Aorta (tissue), 5 donors: Measurements from ENCODE around the gene PIWIL1. TPM values are rescaled to one million over a fixed set of nuclear protein-coding genes. Genes with fewer than 3 reads are reported as not detected.

Source experiments
- ATAC-seq: fragments of 200-7000 bp; cut with Tn5 transposase; one replicate; pipeline ENCODE4 v1.9.1; 2022; ENCODE audit warnings: moderate library complexity; ENCODE audit not compliant: low FRiP score
- DNase-seq, 2 donors: peaks; one replicate each; pipeline ENCODE4 v3.0.0-alpha.2; 2020
- H3K27ac ChIP-seq, 2 donors: one replicate each; pipeline ENCODE4 v1.5.1; 2013; ENCODE audit warnings: low read length in 2 of 2, mild to moderate bottlenecking in 2 of 2, moderate library complexity in 2 of 2, control low read depth in 1 of 2, inconsistent platforms in 1 of 2, low read depth in 1 of 2
- H3K27me3 ChIP-seq, 2 donors: one replicate each; pipeline ENCODE4 v1.6.1; 2013; ENCODE audit warnings: control low read depth in 1 of 2, low read length in 1 of 2, mild to moderate bottlenecking in 1 of 2, moderate library complexity in 1 of 2; ENCODE audit not compliant: insufficient read depth in 2 of 2, control insufficient read depth in 1 of 2
- H3K36me3 ChIP-seq, 2 donors: one replicate each; pipeline ENCODE4 v1.6.1; 2013; ENCODE audit warnings: control low read depth in 1 of 2, low read length in 1 of 2, mild to moderate bottlenecking in 1 of 2; ENCODE audit not compliant: insufficient read depth in 2 of 2, control insufficient read depth in 1 of 2
- H3K4me1 ChIP-seq, 2 donors: one replicate each; pipeline ENCODE4 v1.6.1; 2013; ENCODE audit warnings: low read length in 2 of 2, control low read depth in 1 of 2, mild to moderate bottlenecking in 1 of 2, moderate library complexity in 1 of 2; ENCODE audit not compliant: insufficient read depth in 2 of 2, control insufficient read depth in 1 of 2
- H3K4me3 ChIP-seq, 2 donors: one replicate each; pipeline ENCODE4 v1.5.1; 2013; ENCODE audit warnings: low read length in 2 of 2, control low read depth in 1 of 2, mild to moderate bottlenecking in 1 of 2
- H3K9me3 ChIP-seq: one replicate; pipeline ENCODE4 v1.6.1; 2013; ENCODE audit warnings: mild to moderate bottlenecking, low read length; ENCODE audit not compliant: control insufficient read depth
- WGBS, 2 donors: extraction: QIAGEN DNeasy Blood & Tissue Kit; methylation state at CpG; one replicate each; pipeline ENCODE4 v1.1.7; 2013; 5-methylcytosine and 5-hydroxymethylcytosine counted together
- intact Hi-C, 2 donors: fragments of 100-400 bp; cut with DNase I; formaldehyde crosslinking; loops; one replicate each; pipeline versions ENCODE4 v1.14.2 to v1.15.0; 2022
- polyA plus RNA-seq, 2 donors: library from polyadenylated mRNA; stranded (reverse); fragments of 200-250 nt; gene quantifications; one replicate each; pipeline ENCODE4 v1.2.3, GENCODE V29; 2013
- total RNA-seq, 2 donors: library from RNA; stranded (reverse); fragmentation: NEBNext Ultra II Directional; extraction: Animal tissue kit (Norgen Biotek cat#: 25700); gene quantifications; one replicate each; pipeline ENCODE4 v1.2.1, GENCODE V29; 2021
- donor health status: healthy with polysubstance abuse.
- donor health status: Bipolar disorder and iron deficiency.
- donor health status: DM: no; HTN: no; CAD: no.
- donor health status: DM: no; HTN: no; CAD: no.
- donor health status: DM: yes; HTN: yes; CAD: no.

The PIWIL1 gene
- total and polyA plus RNA-seq, 4 donors: not detected

DNA sequence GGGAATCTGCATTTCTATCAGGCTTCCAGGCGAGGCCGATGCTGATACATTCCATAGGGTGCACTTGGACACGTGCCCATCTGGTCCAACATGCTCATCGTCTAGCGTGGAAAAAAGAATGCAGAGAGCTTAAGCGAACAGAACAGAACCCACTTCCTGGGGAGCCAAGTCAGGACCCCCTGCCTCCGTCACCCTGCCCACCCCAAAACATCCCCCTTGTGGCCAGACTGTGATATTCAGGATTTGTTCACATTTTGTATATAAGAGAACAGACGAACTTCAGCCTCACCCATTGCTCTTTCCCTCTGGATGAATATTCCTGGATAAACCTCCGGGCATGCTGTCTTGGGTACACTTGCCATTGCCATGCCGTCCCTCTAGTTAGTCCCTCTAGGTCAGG lies 4.3 kb upstream of the PIWIL1 start:
- ATAC-seq: no peak
- intact Hi-C loops: no loop called here

DNA sequence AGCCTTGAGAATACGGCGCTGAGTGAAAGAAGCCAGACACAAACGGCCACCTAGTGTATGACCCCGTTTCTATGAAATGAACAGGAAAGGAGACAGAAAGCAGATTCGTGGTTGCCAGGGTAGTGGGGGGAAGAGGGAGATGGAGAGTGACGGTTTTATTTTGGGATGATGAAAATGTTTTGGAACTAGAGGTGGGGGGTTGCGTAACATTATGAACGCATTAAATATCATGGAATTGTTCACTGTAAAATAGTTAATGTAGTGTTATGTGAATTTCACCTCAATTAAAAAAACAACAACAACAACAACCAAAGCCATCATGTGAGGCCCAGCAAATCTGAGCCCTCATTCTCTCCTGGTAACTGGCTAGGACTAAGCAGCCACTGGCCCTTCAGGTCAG lies 3.3 kb upstream of the PIWIL1 start:
- no peak for DNase-seq
- Histone ChIP-seq H3K27me3 (no peaks in the 10 kb centered on the region), H3K9me3 (no peaks in the 10 kb centered on the region), H3K4me3 (no peak overlapping the region), H3K27ac (no peak overlapping the region), H3K36me3 (no peaks in the 10 kb centered on the region), H3K4me1 (no peaks in the 10 kb centered on the region)
- no peak for ATAC-seq
- intact Hi-C loops: loop anchor here in 1 of 2 donors (2.0 kb wide), 1 partner anchor 288 kb away; no protein-coding TSS in a partner anchor
- 64 to 72% methylated on average over 8 of the region's 8 CpGs for WGBS, 2 donors

More for the DNA sequence above, 4.3 kb upstream of the PIWIL1 start:
- Histone ChIP-seq H3K4me3 (no peak overlapping the region), H3K27me3 (no peaks in the 10 kb centered on the region), H3K36me3 (no peaks in the 10 kb centered on the region), H3K4me1 (no peaks in the 10 kb centered on the region), H3K27ac (no peak overlapping the region), H3K9me3 (no peaks in the 10 kb centered on the region)
- no peak for DNase-seq
- 43 to 50% methylated on average over 10 of the region's 10 CpGs for WGBS, 2 donors

DNA sequence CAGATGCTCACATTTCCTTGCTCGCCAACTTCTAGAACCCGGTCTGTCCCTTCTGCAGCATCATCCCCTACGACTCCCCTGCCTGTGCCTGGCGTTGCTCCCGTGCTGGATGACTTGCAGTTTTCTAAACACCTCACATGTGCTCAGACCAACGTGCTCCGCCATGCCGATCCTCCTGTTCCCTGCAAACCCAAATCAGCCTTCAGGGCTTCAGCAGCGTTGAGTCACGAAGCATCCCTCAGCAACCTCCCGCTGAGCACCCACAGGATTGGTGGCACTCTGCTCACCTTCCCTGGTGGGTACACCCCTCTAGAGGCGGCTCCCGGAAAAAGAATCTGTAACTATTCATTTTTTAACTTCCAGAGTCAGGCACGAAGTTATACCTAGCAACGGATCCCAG lies 2.8 kb upstream of the PIWIL1 start:
- peak in 1 of 2 donors; percentile 50 for DNase-seq
- no peak overlapping the region for H3K4me3 ChIP-seq
- no peaks in the 10 kb centered on the region for H3K27me3 ChIP-seq
- no peaks in the 10 kb centered on the region for H3K9me3 ChIP-seq
- no peaks in the 10 kb centered on the region for H3K4me1 ChIP-seq
- ATAC-seq: no peak
- no peaks in the 10 kb centered on the region for H3K36me3 ChIP-seq
- H3K27ac ChIP-seq: no peak overlapping the region
- intact Hi-C loops: loop anchor here in 1 of 2 donors (2.0 kb wide), 1 partner anchor 288 kb away; no protein-coding TSS in a partner anchor
- 36 to 42% methylated on average over 15 of the region's 15 CpGs for WGBS, 2 donors

DNA sequence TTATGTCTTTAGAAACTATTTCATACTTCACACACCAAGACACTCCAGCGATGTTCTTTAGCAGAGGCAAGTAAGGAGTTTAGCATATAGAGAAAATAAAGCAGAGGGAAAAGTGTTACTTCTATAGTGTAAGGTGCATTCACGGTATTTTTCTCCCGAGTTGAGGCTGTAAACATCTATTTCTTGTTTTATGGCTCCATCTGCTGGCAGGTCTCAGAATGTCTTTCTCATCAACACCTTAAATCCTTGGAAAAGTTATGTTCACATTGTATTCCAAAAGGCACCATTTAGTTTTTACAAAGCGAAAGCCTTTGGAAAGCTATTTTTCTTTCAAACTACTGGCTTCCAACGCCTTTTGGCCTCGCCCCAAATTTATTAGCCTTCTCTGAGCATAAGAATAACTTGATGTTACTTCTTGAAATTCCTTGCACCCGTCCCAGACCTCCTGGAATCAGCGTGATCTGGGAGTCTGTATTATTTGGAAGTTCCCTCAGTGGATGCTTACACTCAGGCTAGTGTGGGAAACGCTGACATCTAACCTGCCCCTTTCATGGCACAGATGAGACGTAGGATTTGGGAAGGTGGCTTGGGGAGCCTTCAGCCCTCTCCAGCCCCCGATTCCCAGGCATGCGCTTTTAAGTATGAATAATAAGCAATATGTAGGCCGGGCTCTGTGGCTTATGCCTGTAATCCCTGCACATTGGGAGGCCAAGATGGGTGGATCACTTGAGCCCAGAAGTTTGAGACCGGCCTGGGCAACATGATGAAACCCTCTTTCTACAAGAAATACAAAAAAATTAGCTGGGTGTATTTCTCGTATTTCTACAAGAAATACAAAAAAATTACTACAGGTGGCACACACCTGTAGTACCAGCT lies 1.9 kb upstream of the PIWIL1 start:
- intact Hi-C loops: loop anchor here (2.0 kb wide), 1 partner anchor 289 kb away; no protein-coding TSS in a partner anchor
- Histone ChIP-seq H3K9me3 (no peaks in the 10 kb centered on the region), H3K4me3 (no peak overlapping the region), H3K36me3 (no peaks in the 10 kb centered on the region), H3K27ac (no peak overlapping the region), H3K4me1 (no peaks in the 10 kb centered on the region), H3K27me3 (no peaks in the 10 kb centered on the region)
- 45 to 47% methylated on average over 15 of the region's 15 CpGs for WGBS, 2 donors
- DNase-seq (no peak), ATAC-seq (no peak)

DNA sequence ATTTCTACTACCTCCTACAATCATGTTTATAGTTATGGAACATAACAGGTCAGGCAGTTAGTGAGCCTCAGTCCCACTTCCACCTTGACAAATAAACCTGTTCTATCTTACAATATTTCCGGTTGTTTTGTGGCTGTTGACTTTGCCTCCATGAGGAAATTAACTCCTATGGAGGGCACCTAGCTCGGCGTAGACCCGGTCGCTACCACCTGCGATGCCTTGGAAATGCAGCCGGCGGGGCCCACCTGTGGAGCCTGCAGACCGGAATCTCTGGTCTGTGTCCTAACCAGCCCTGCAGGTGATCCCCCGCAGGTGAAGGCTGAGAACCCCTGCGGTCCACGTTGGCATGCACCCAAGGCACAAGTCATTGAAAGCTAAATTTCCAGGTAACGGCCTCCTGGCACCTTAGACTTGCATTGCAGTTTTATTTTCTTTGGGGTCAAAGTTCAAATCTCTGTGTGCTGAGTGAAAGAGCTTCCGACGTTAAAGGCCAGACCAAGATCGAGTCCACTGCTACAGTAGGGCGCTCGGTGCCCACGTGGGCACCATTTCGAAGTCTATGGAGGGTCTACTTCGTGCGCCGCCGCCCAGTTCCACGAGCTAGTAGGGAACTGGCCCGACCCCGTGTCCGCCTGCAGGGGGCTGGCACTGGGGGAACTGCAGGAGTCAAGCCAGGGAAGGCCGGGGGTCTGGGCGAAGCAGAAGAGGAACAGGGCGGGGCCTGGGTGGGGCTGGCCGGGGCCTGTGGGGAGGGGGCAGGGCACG lies 782 bp upstream of the PIWIL1 start:
- intact Hi-C loops: loop anchor here in 1 of 2 donors (2.0 kb wide), 1 partner anchor 290 kb away; no protein-coding TSS in a partner anchor
- Histone ChIP-seq H3K27me3 (no peaks in the 10 kb centered on the region), H3K4me1 (no peaks in the 10 kb centered on the region), H3K36me3 (no peaks in the 10 kb centered on the region), H3K27ac (no peak overlapping the region), H3K4me3 (no peak overlapping the region), H3K9me3 (no peaks in the 10 kb centered on the region)
- DNase-seq (peak in 1 of 2 donors; percentile 74), ATAC-seq (no peak)
- WGBS, 2 donors: 57 to 74% methylated on average over 33 of the region's 33 CpGs

DNA sequence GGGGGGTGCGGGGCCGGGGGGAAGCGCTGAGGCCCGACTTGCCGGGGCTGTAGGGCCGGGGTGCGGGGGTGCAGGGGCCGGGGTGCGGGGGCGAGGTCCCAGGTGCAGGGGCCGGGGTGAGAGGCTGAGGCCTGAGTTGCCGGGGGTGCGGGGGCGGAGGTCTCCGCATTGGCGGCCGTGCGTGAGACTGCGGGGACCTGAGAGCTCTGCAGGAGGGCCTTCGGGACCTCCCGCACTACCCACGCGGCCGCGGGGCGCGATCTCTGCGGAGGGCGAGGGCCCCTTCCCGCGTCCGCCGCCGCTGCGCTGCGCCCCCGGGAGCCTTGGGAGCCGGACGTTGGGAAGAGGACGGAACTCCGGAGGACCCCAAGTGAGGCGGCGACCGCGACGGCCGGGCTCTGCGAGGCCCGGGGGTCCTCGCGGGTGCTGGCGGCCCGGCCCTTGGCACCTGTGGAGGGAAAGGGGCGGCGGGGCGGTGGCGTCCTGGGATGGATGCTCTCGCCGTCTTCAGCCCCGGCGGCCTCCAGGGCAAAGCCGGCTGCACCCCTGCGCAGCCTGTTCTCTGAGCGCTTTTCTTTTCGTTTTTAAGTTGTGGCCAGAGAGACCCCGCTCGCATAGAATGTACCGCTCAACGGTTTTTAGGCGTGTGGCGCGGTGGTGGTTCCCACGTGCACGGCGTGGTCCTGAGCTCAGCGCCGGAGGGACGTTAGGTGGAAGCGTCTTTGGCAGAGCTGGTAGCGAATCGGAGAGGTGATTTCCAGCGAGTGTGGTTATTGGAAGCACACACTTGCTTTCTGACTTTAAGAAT lies 1.3 kb downstream of the PIWIL1 start:
- Histone ChIP-seq H3K9me3 (no peaks in the 10 kb centered on the region), H3K27me3 (no peaks in the 10 kb centered on the region), H3K36me3 (no peaks in the 10 kb centered on the region), H3K27ac (no peak overlapping the region), H3K4me1 (no peaks in the 10 kb centered on the region), H3K4me3 (no peak overlapping the region)
- intact Hi-C loops: no loop called here
- whole genome bisulfite sequencing, 2 donors: 12 to 15% methylated on average over 73 to 82 of the region's 82 CpGs
- peak in 1 of 2 donors; percentile 55 for DNase-seq
- ATAC-seq: no peak

DNA sequence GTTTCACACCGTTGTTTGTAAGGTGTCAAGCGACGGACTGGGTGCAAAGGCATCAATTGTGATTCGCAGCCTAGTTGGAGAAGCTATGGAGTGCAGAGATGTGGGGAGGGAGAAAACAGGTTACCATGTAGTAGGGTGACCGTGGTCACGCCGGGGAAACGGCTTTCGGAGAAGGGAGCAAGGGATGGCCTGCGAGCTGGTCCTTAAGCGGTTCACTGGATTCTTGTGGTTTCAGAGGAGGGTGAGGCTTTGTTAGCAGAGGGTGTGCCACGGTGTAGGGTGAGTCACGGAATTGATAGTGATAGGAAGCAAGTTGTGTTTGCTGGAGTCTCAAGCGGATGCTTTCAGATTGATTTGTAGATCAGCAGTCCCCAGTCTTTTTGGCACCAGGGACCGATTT lies 2.3 kb downstream of the PIWIL1 start:
- peak in 1 of 2 donors; percentile 55 for DNase-seq

DNA sequence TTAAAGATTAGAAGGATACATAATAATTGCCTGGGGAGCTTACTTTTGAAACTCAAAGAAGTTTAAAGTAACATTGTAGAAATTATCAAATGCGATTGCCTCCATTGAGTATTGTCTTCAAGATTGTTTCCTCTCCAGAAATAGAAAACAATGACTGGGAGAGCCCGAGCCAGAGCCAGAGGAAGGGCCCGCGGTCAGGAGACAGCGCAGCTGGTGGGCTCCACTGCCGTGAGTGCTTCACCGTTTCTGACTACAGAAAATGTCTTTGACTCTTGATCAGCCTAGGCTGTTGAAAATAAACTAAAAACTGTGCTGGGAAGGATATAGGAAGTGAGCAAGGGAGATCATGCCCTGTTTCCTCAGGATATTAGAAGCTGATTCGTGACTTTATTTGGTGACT lies 4.8 kb downstream of the PIWIL1 start:
- ATAC-seq: no peak

More for the DNA sequence above, 2.3 kb downstream of the PIWIL1 start:
- Histone ChIP-seq H3K27me3 (no peaks in the 10 kb centered on the region), H3K4me3 (no peak overlapping the region), H3K9me3 (no peaks in the 10 kb centered on the region), H3K36me3 (no peaks in the 10 kb centered on the region), H3K4me1 (no peaks in the 10 kb centered on the region), H3K27ac (no peak overlapping the region)
- no peak for ATAC-seq
- 51 to 55% methylated on average over 15 of the region's 15 CpGs for WGBS, 2 donors
- intact Hi-C loops: no loop called here

More for the DNA sequence above, 4.8 kb downstream of the PIWIL1 start:
- WGBS, 2 donors: 69 to 75% methylated on average over 8 of the region's 8 CpGs
- no peak overlapping the region for H3K4me3 ChIP-seq
- H3K27ac ChIP-seq: no peak overlapping the region
- no peaks in the 10 kb centered on the region for H3K36me3 ChIP-seq
- H3K27me3 ChIP-seq: peaks cover 0 to 1% of the 10 kb centered on the region in 2 donors
- DNase-seq: no peak
- no peaks in the 10 kb centered on the region for H3K4me1 ChIP-seq
- no peaks in the 10 kb centered on the region for H3K9me3 ChIP-seq
- intact Hi-C loops: no loop called here
